Stimulated activated CD8-positive, alpha-beta memory T cell treated with anti-CD3 and anti-CD28 coated beads, Interleukin-12 subunit alpha, Interleukin-12 subunit beta, amount 100 ng/mL, for 24 hours (primary cell): ENCODE data around the gene CPNE8.

ENCODE experiments used
- DNase-seq: peaks from one replicate; pipeline ENCODE4 v3.0.0-alpha.2; 2020; ENCODE audit errors: extremely low read depth

CPNE8 gene

DNA sequence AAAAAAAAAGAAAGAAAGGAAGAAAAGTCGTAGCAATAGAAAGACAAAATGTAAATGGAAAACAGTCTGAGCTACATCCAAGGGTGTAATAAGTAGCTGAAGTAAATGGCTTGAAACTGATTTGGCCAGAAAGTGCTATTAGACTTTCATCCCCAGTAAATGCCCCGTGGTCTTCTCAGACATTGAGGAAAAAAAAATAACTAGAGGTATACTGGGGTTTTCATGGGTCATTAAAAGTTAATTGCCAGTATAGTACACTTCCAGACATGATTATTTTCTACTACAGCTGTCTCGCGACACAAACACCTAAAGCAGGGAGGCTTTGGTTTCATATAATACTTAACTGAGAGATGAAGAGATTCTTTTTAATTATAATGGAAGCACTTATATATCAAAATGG lies 271.9 kb downstream of the CPNE8 start:
- DNase-seq, result no peak

DNA sequence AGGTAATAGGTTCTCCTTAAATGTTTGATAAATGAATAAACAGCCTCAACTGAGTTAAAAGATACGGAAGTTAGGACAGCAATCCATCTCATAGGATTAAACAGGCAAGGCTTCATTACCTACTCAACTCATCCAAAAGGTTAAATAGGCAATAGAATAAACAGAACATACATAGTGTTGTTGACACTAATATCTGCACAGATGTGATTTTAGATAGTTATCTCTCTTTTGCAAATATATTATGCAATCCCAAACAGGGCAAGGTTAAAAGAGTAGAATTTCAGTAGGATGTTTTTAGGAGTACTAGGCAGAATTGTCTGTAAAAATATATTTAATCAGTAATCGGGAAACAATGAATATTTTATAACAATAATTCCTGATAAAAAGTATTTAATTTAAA lies 276.3 kb downstream of the CPNE8 start:
- no peak for DNase-seq

DNA sequence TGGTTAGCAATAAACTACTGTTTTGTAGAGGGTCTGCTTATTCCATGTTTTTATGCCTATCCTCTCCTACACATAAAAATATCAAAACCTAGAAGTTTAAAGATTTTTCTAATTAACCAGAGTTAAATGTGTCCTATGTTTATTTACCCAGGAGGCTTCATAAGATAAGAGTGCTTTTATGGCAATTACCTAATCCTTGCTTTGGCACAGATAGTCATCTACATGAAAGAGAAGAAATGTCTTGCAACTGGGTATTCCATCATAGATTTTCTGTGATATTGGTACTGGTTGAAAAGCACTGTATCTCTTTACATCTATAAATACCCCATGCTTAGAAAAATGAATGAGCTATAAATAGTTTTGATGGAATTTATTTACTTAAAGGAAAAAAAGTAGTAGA lies 277.1 kb downstream of the CPNE8 start:
- DNase-seq, result no peak

DNA sequence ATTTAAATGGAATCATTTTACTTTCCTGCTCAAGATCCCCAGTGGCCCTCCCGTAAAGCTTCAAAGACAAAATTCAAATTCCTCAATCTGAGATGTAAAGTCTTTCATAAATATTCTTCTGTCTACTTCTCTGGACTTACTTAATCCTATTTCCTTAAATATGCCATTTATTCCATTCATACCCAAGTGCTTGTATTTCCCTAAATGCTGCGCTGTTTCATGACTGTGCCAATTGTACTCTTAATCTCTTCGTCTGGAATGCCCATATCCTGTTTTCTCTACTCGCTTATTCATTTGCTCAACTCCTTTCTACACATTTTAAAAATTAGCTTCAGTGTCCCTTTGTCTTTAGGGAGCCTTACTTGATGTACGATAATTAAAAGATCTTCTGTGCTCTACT lies 280.1 kb downstream of the CPNE8 start:
- DNase-seq, result no peak

DNA sequence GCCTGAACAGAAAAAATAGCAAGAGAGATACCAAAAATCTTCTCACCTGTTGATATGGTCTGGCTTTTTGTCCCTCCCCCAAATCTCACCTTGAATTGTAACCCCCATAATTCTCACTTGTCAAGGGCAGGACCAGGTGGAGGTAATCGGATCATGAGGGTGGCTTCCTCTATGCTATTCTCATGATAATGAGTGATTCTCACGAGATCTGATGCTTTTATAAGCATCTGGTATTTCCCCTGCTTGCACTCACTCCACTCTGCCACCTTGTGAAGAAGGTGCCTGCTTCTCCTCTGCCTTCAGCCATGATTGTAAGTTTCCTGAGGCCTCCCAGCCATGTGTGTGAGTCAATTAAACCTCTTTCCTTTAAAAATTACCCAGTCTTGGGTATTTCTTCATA lies 291.2 kb downstream of the CPNE8 start:
- DNase-seq, result no peak

DNA sequence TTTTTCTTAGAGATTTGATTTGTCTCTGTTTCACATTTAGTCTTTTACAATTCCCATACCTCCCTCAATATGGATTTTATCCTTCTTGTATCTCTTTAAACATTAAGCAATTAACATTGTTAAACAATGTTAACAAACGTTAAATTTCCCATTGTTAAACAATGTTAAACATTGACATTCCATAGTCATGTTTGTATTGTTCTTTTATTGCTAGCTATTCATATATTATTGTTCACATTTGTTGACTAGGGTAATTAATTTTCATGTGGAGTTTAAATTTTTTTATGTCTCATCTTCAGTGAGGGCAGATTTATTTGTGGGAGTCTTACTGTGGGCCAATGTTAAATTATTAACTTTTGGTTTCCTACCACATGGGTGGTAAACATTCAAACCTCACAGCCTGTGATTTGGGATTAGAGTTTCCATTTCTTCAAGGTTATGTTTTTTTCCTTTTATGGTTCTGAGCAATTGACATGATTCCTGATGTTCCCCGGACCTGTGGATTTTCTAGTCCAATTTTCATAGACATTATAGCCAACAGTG lies 294.5 kb downstream of the CPNE8 start:
- no peak for DNase-seq

DNA sequence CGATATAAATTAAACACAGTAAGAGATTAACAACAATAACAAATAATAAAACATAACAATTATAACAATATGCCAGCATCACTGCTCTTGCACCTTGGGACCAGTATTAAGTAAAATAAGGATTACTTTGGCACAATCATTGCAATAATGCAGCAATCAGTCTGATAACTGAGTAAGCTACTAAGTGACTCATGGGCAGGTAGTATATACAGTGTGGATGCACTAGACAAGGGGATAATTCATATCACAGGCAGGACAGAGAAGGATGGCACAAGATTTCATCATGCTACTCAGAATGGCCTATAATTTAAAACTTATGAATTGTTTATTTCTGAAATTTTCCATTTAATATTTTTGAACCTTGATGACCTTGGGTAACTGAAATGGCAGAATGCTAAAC lies 298.1 kb downstream of the CPNE8 start:
- DNase-seq, result no peak
